ENCODE results near the gene FNIP1.

- no peak for TF ChIP-seq EZH2 (IDR thresholded peaks at IDR 0.05; ENCODE audit: insufficient read depth, poor library complexity, severe bottlenecking)
- no peak for TF ChIP-seq EZH2phosphoT487 (IDR thresholded peaks at IDR 0.05; ENCODE audit: insufficient read depth, low read depth)
These were observed 49.7 kb upstream of the FNIP1 start for GRCh38 chr5:131846536-131846935.

All from GM23248 (cell line).